ENCODE measurements around the gene OR5M10. TPM values are rescaled to one million over a fixed set of nuclear protein-coding genes. Genes with fewer than 3 reads are reported as not detected.

Gene OR5M10
- total RNA-seq, 2 donors from 2014 or later: not detected

Other genes starting within 250 kb of the OR5M10 start
- gene OR8K1, start 231.7 kb downstream of the OR5M10 start, total RNA-seq: not detected
- gene OR8J1, start 223.4 kb downstream of the OR5M10 start, total RNA-seq: not detected
- gene OR8U1, start 202.1 kb downstream of the OR5M10 start, total RNA-seq: not detected
- not detected for gene OR5AL1, start 165.0 kb downstream of the OR5M10 start, total RNA-seq
- gene OR5M3, start 104.4 kb downstream of the OR5M10 start, total RNA-seq: not detected
- not detected for gene OR5M8, start 86.4 kb downstream of the OR5M10 start, total RNA-seq
- not detected for gene OR5M11, start 34.5 kb downstream of the OR5M10 start, total RNA-seq
- gene OR5M1, start 37.2 kb upstream of the OR5M10 start, total RNA-seq: not detected
- not detected for gene OR5AP2, start 64.7 kb upstream of the OR5M10 start, total RNA-seq
- gene OR5AR1, start 86.0 kb upstream of the OR5M10 start, total RNA-seq: not detected
- not detected for gene OR9G1, start 121.4 kb upstream of the OR5M10 start, total RNA-seq
- not detected for gene OR9G4, start 171.0 kb upstream of the OR5M10 start, total RNA-seq